GM10847 (cell line): ENCODE results near the gene SH3GL2.

Source experiments
- POLR2A ChIP-seq: IDR thresholded peaks from 2 replicates; pipeline ENCODE4 v1.6.1; 2011; ENCODE audit not compliant: insufficient read length; ENCODE audit errors: extremely low read depth

SH3GL2 gene

DNA sequence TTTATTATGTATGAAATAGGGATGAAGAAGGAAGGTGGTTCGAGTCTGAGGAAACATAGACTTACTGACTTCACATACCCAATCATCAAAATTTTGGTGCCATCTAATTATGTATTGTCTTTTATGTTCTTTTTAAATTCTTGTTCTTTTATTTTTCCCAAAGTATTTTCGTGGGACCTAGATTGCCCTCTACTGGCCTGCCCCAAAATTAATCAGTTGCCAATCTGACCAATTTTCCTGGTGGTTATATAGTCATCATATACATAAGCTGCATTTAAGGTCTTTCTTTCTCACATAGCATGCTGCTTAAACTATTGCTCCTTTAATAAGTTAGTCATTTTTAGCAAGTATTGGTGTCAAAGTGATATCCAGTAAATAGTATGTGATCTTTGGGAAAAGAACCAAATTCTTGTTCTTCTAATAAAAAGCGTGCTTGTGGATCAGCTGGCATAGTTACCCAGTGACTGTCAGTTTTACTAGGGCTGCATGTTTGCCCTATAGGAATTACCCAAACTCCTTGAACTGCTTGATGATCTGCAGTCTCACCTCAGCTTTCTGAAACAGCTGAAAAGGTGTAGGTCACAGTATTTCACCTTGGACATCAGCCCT lies 223.5 kb downstream of the SH3GL2 start:
- TF ChIP-seq POLR2A = no peak

DNA sequence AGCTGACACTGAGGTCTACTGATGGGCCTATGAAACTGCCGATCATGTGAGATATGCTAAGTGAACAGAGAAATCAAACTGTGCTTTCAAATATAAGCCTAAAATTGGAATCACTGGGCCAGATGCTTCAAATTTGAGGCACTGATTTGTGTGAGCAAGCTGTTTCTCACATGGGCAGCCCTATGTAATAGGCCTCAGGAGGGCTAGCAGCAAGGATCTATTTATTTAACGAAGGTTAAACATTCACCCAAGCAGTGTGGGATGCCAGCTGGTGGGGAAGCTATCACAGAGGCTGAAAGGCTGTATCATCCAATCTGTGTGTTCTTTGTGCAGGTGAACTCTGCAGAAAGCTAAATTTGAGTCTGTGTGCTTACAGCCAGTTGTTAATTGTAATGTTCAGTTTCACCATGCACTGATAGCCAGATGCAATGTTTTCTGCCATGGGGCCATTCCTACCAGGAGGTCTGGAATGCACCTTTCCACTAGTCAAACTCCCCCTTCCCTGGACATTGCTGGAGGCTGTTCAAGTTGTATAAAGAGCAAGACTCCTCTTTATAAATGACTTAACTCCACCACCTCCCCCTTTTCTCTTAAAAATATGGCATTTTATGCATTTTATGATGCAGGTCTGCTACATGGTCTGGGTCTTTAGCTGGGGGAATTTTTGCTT lies 228.9 kb downstream of the SH3GL2 start:
- no peak for TF ChIP-seq POLR2A

DNA sequence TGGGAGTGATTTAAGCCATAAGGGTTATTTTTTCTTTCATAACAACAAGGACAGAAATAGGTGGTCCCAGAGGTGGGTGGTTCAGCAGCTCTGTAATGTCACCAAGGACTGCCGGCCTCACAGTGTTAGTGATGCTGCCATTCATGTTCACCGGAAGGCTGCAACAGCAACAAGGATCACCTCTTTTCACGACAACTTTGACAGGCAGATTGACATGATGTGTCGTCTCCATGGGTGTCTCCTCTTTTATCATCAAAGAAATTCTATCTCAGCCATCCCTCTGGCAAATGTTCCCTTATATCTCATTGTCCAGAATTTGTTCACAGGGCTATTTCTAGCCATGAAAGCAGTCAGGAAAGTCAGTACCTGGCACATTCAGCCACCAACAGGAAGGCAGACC lies 231.5 kb downstream of the SH3GL2 start:
- TF ChIP-seq POLR2A = no peak

DNA sequence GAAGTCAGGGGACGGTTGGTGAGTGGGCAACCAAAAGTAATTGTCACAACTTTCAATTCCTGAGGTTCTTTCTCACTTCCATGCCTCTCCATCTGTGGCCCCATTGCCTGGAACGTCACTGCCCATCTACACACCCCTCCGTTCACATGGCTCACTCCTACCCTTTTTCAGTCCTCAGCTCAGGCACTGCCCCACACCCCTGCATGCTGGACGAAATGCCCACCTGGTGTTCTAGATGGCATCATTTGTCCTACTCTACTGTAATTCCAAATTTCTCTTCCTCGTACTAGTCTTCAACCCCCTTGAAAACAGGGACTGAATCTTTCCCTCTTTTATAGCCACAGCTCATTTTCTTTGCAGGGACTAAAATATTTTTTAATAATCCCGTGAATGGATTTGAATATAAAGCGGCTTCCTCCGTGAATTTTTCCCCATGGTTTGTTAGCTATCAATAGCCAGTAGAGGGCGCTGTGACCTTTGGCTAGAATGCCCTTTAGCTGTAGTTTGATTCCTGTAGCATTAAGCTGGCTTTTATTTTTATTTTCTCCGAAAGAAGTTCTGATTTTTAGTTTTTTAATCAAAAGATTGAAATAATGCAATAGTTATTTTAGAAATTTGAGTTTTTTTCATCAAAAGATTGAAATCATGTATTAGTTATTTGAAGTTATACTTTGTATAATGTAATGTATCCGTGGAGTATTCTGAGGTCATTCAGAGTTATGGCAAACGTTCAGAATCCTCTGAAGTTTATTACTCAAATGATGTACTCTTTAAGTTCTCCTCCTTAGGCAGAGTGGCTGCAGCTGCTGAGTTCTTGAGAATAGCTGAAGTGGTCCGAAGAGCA lies 232.1 kb downstream of the SH3GL2 start:
- TF ChIP-seq POLR2A = no peak

DNA sequence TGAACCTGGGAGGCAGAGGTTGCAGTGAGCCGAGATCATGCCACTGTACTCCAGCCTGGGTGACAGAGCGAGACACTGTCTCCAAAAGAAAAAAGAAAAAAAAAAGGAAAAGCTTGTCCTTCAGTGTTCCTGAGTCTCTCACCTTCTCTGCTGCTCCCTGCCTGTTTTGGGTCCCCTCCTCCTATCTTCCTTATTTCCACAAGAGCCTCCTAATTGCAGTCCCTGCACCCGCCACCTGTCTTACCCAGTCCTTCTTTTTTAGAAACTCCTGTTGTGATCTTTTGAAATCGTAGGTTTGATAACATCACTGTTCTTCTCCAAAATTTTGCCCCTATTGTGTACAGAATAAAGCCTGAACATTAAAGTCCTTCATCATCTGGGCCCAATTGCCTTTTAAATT lies 234.9 kb downstream of the SH3GL2 start:
- no peak for TF ChIP-seq POLR2A

DNA sequence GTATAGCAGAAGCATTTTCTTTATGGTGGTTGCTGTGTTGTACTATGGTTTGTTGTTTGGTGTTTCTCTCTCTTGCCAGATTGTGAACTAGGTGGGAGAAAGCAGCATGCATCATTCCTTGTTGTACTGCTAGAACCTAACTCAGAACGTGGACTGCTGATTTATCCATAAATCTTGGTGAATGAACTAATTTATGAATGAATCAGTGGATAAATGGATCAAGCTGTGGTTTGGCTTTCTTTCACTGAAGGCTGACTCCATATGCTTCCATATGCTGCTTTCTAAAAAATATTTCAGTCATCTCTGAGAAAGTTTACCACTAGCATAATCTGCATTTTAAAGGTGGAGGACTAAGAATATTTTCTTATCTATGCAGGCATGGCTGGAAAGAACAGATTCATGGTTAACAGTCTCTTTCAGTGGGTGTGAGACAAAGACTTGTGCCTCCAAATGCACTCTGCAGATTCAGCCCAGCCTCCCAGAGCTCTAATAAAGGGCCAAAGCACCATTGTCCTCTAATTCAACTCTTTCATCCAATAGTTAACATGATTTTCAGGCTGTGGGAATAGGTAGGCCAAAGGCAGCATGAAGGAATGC lies 237.7 kb downstream of the SH3GL2 start:
- no peak for TF ChIP-seq POLR2A

DNA sequence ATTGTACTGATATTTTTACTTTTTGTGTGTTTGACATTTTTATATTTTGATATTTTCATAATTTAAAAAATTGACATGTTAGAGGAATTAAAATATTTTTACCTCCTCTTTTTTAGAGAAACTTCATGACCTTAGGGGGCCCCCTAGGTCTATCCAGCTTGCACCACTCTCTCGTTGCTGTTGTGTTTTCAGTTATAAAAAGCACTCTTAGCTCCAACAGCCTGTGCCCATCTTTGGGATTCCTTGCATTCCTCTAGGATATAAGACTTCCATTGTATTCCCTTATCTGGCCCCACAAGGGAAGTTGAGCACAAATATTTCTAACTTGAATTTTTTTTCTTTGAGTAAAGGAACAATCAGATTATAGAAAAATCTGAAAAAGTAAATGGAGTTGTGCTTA lies 245.3 kb downstream of the SH3GL2 start:
- no peak for TF ChIP-seq POLR2A

DNA sequence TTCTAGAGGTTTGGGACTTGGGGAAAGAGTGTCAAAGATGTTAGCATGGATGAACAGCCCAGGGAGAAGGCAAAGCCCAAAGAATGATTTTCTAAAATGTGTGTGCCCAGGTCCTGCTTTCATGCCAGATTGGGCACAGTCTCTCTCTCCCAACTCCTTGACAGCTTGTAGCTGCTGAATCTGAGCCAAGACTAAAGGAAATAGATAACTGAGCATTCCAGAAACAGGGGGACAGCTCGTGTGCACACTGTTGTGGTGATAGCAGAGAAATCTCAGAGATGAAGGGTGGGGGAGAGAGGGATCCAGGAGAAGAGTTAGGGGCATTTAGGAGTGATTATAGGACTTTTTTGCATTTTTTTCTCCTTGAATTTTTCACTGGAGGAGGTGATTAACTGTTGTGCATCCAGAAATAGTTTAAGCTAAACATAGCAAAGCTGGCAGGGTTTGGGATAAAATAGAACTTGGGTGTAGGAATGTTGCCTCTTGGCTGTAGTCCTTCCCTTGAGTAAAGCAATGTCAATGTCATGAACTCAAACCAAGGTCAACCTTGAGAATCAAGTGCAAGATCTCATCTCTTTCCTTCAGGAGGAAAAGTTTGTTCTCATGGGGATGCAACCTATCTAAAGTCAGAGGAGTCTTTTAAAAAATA lies 245.9 kb downstream of the SH3GL2 start:
- no peak for TF ChIP-seq POLR2A

DNA sequence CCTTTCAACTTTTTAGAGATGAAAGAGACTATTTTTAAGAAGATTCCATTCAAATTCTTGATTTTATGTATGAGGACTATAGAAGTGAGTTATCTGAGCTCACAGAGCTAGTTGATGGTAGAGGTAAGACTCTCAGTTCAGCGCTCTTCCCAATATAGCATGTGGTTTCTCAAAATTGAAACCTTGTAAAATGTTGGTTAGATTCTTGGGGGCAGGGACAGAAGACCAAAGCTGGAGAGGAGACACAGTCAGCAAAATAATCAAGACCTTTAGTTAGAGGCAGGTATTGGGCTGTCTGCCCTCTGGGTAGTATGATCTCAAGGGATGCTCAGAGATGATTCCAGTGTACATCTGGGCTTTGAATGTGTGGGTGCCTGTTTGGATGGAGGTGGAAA lies 246.4 kb downstream of the SH3GL2 start:
- no peak for TF ChIP-seq POLR2A

DNA sequence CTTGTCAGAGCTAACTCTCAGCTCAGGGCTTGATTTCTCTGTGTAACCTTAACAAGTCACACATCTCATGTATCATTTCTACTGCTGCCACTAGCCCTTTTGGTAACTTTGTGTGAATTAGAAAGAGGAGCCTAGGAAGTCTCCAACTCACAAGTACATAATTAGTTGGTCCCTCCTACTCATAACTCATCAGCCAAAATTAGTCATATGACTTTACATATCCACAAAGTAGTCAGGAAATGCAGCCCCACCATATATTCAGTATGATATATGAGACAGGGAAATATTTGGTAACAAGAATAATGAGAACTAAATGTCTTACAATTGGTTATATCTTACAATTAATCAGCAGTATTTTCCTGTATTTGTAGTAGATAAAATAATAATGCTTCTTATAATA lies 250.2 kb downstream of the SH3GL2 start:
- no peak for TF ChIP-seq POLR2A

DNA sequence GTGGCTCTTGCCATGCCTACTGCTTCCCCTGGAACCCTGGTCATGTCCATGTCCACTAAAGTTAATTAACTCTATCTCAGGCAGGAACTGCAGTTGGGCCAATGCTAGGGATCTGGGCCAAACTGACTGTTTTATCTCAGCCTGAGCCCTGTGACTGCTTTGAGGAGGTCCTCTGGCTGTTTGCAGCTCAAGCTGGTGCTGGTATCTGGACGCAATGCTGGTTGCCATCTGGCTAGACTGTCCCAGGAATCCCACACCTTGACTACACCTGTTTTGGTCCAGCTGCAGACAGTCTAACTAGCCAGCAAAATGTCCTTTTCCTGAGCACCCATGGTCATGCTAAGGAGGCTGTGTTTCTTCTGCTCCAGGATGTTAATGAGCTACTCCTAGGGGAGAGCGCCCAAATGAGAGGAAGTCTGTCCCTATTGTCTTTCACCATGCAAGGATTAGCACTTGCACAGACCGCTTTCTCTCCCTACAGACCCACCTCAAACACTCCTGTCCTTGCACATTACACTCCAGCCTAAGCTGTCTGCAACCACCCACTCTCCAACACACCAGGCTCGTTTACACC lies 251.0 kb downstream of the SH3GL2 start:
- no peak for TF ChIP-seq POLR2A

DNA sequence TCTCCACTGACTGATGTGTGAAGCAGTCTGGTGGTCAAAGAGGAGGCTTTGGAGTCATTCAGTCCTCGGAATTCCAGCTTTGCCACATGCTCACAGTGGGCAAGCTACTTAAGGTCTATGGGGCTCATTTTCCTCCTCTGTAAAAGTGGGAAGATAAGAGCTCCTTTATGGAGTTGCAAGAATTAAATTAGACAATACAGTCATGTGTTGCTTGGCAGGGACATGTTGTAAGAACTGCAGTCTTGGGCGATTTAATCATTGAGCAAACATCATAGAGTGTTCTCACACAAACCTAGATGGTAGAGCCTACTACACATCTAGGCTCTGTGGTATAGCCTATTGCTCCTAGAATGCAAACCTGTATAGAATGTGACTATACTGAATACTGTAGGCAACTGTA lies 253.9 kb downstream of the SH3GL2 start:
- no peak for TF ChIP-seq POLR2A

DNA sequence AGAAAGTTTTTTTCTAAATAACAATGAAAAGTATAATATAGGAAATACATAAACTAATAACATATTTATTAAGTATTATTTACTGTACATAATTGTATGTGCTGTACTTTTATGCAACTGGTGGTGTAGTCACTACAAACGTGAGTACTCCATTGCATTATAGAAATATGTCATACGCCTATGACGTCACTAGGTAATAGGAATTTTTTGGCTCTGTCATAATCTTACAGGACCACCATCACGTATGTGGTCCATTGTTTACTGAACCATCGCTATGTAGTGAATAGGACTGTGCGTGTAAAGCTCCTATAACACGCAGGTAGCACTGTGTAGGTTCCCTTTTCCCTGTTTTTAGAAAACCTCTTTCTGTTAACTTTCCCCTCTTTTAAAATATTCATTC lies 255.0 kb downstream of the SH3GL2 start:
- no peak for TF ChIP-seq POLR2A

DNA sequence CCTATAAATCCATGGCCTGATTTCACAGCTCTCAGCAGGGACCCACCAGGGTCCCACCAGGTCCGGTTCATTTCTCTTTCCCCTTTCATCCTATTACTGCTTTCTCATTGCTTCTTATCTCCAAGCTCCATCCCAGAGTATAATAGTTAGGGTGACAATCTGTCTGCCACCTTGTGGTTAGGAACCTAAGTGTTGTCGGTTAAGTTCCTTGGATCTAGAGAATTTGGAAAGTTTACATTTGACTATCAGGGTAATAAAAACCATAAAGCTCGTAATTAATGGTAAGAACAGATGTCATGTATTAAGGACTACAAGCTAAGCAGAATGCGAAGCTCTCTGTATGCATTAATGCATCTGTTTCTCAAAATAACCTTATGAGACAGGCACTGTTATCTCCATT lies 259.1 kb downstream of the SH3GL2 start:
- no peak for TF ChIP-seq POLR2A

DNA sequence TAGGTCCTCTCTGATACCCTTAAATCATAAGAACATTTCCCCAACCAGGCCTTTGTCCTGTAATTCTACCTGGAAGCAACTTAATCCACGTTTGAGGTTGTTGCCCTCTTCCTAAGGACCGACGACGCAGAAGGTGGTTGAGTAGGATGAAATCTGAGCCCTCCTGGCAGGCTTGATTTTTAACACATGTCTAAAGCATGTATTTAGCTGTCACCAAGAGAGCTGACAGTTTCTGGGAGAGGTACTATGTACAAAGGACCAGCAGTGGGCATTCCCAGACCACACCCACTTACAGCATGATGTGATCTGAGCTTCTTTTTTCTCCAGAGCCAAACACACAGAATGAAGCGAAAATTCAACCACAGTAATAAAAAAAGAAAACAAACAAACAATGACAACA lies 260.9 kb downstream of the SH3GL2 start:
- no peak for TF ChIP-seq POLR2A
